Cardiac septum (tissue), 1 donor: Measurements from ENCODE around the gene HOXD13. TPM values are rescaled to one million over a fixed set of nuclear protein-coding genes. Genes with fewer than 3 reads are reported as not detected.

ENCODE experiments used
- DNase-seq: peaks from one replicate; pipeline ENCODE4 v3.0.0-alpha.2; 2020; ENCODE audit warnings: low spot score
- intact Hi-C: fragments of 100-400 bp; cut with DNase I; formaldehyde crosslinking; loops from one replicate; pipeline ENCODE4 v1.14.0; 2022
- long read RNA-seq: library from polyadenylated mRNA; unstranded; transcript quantifications from one replicate; pipeline ENCODE4 v2.0.0, GENCODE V29; 2021
- total RNA-seq: library from RNA; stranded (reverse); fragmentation: NEBNext Ultra II Directional; extraction: Animal tissue kit (Norgen Biotek cat#: 25700); gene quantifications from one replicate; pipeline ENCODE4 v1.2.1, GENCODE V29; 2021
- donor health status: DM: no; HTN: no; CAD: no.

Gene HOXD13
- total RNA-seq, result not detected
- long read RNA-seq, result 0 reads

DNA sequence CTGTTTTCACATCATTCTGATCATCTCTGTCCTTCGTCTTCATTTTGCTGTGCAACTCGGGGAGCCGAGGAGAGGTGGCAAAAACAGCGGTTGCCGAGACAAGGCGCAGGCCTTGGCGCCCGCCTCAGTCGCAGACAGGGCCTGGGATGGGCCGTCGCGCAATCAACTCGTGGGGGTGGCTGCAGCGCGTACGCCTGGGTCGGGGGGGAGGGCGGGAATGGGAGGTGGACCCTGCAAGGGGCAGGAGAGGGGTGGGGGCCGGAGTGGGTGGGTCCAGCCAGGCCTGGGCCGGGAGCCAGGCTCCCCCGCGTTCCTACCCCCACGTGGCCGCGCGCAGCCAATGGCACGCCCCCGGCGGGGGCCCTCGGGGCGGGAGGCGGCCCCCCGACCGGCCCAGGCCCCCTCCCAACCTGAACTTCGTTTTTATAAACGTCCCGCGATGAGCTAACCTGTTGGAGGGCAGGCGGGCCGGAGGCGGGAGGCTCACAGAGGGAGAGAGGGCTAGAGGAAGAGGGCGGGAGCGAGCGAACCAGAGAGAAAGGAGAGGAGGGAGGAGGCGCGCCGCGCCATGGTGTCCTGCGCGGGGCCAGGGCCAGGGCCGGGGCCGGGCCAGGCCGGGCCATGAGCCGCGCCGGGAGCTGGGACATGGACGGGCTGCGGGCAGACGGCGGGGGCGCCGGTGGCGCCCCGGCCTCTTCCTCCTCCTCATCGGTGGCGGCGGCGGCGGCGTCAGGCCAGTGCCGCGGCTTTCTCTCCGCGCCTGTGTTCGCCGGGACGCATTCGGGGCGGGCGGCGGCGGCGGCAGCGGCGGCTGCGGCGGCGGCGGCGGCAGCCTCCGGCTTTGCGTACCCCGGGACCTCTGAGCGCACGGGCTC is at the start of gene HOXD13:
Gene HOXD13 (plus strand): TSS at position 452 of the 875 bp plus-strand sequence. CDS start 170 bp downstream, at position 622.
- DNase-seq, result peak; percentile 69
- intact Hi-C loops, result no loop called here

- intact Hi-C loops, result no loop called here
- DNase-seq, result no peak
Measured at GRCh38 chr2:176056406-176056805, 36.1 kb upstream of the HOXD13 start.

- no peak for DNase-seq
- intact Hi-C loops, result no loop called here
Measured at GRCh38 chr2:176063958-176064357, 28.6 kb upstream of the HOXD13 start.

GRCh38 chr2:176066645-176067588 is 25.6 kb upstream of the HOXD13 start:
- DNase-seq, result no peak
- intact Hi-C loops, result no loop called here

DNA sequence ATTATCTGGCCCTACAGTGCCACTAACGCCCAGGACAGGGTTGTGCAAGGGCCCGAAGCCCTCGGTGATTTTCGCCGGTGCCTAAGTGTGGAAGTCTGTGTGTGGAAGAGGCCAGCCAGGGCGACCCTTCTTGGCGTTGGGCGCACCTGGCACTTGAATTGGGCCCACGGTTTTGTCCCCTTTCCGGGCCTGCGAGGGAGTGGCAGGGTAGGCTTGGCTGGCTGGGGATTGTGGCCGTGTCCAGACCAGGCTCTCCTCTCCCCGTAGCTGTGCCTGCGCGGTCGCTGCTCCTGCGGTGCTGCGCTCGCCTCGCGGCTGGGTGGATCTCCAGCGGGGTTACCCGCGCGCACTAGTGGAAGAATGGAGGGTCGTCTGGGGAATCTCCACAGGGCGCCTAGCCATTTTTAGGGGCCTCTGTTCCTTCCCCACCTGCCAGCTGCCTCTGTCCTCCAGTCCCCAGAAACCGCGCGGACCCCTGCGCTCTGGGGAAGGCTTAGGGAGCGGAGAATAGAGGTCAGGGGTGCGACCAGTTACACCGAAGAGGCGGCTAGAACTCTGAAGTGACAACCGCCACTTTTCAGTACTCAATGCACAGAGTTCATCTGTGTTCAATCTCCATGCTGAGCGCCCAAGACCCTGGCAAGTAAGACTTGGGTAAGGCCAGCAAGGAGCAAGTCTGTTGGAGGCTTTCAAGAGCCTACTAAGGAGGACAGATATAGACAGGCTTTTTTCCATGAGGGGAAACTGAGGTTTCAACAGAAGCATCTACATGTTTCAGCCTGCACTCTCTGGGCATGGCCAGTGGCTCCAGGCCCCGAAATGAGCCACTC is 24.7 kb upstream of the HOXD13 start:
- no peak for DNase-seq
- intact Hi-C loops, result no loop called here

DNA sequence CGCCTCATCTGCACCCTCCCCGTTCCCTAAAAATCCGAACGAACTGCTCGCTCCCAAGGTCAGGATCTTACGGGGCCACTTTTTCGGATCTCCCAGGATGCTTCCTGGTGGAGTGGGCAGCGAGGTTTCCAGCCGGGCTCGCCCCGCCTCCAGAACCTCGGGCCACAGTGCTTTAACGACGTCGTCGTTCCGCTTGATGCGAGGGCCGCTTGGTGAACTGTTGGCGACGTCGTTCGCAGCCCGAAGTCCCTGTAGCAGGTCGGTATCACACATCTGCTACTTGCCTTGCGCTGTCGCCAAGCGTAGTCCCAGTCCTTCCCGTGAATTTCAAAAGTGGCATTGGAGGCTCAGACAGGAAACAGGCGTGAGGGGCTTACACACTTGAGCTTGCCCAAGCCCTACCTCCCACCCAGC is 24.1 kb upstream of the HOXD13 start:
- intact Hi-C loops, result no loop called here
- DNase-seq, result no peak

GRCh38 chr2:176071330-176072291 is 20.9 kb upstream of the HOXD13 start:
- DNase-seq, result no peak
- intact Hi-C loops, result no loop called here

GRCh38 chr2:176072292-176072669 is 20.2 kb upstream of the HOXD13 start:
- intact Hi-C loops, result no loop called here
- no peak for DNase-seq

GRCh38 chr2:176072951-176073904 is 19.3 kb upstream of the HOXD13 start:
- no peak for DNase-seq
- intact Hi-C loops, result no loop called here

- DNase-seq, result no peak
- intact Hi-C loops, result no loop called here
Measured at GRCh38 chr2:176074919-176075425, 17.5 kb upstream of the HOXD13 start.

GRCh38 chr2:176075481-176075880 is 17.0 kb upstream of the HOXD13 start:
- intact Hi-C loops, result no loop called here
- no peak for DNase-seq

GRCh38 chr2:176076063-176076462 is 16.5 kb upstream of the HOXD13 start:
- intact Hi-C loops, result no loop called here
- no peak for DNase-seq

GRCh38 chr2:176076796-176077195 is 15.7 kb upstream of the HOXD13 start:
- intact Hi-C loops, result no loop called here

DNA sequence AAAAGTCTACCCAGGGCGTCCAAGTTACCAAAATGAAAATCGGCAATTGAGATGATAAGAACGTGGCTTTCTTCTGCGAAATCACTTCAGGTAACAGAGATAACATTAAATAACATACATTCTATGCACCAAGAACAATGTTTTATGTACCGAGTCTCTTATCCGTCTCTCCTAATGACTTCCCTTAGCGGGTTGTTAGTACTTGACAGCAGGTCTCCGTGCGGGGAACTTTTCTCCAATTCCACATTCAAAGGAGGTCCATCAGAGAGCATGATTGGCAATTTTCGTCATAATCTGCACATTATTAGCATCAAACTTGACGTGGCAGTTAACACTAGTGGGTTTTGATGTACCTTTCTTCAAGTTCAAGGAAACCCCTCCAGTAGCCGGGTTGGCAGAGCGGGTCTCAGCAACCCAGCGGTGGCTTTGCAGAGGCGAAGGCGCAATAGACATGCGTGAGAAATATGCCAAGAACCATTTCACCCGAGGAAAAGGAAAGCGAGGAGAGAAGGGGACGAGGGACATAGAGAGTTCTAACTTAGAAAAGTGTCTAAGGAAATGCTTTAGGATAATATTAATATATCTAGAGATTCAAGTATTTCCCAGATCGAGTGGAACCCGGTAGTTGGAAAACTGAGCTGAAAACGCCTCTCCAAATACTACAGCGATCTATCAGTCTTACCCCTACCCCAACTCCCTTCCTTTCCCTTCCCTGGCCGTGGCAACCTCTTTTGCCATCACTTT is 13.8 kb upstream of the HOXD13 start:
- no peak for DNase-seq
- intact Hi-C loops, result no loop called here

More at GRCh38 chr2:176076796-176077195, 15.7 kb upstream of the HOXD13 start:
- no peak for DNase-seq

- DNase-seq, result no peak
- intact Hi-C loops, result no loop called here
Measured at GRCh38 chr2:176079285-176079830, 13.2 kb upstream of the HOXD13 start.
